Fibroblast of skin of abdomen (primary cell): ENCODE results near the gene ETHE1. TPM values are rescaled to one million over a fixed set of nuclear protein-coding genes. Genes with fewer than 3 reads are reported as not detected.

Experiments used
- DNase-seq: peaks from one replicate; pipeline ENCODE4 v3.0.0-alpha.2; 2013
- polyA plus RNA-seq, 2 experiments: library from polyadenylated mRNA; unstranded; fragments of 120-200 nt; gene quantifications; one replicate each; pipeline ENCODE4 v1.2.1, GENCODE V29; 2013; ENCODE audit not compliant: insufficient read length in 2 of 2

ETHE1 gene
- polyA plus RNA-seq (2013, experiment 1 of 2; ENCODE audit: insufficient read length) = 42.5 TPM
- polyA plus RNA-seq (2013, experiment 2 of 2; ENCODE audit: insufficient read length) = 43.4 TPM

- peak; percentile 57 for DNase-seq
Measured at GRCh38 chr19:43526884-43527859, at the start of gene ETHE1. Gene ETHE1, minus strand, starts transcription at chr19:43527201. Its CDS starts 24 bp downstream, at chr19:43527177.

- no peak for DNase-seq
Measured at GRCh38 chr19:43575955-43576878, 49.2 kb upstream of the ETHE1 start.

- peak; percentile 99 for DNase-seq
Measured at GRCh38 chr19:43575156-43575950, 48.4 kb upstream of the ETHE1 start, which contains the start of the genes PINLYP and XRCC1. Gene PINLYP, plus strand, starts transcription at chr19:43575801. Its CDS starts 1,391 bp downstream, at chr19:43577192. Gene XRCC1, minus strand, starts transcription at chr19:43575527. Its CDS starts 69 bp downstream, at chr19:43575458.

GRCh38 chr19:43574424-43575155 lies 47.6 kb upstream of the ETHE1 start:
- DNase-seq = no peak

- DNase-seq = no peak
Measured at GRCh38 chr19:43572171-43572588, 45.2 kb upstream of the ETHE1 start.

GRCh38 chr19:43570174-43570791 lies 43.3 kb upstream of the ETHE1 start:
- no peak for DNase-seq

GRCh38 chr19:43569657-43570056 lies 42.7 kb upstream of the ETHE1 start:
- no peak for DNase-seq

- DNase-seq = no peak
Measured at GRCh38 chr19:43564800-43565199, 37.8 kb upstream of the ETHE1 start.

GRCh38 chr19:43563816-43564457 lies 36.9 kb upstream of the ETHE1 start:
- DNase-seq = no peak

- peak; percentile 63 for DNase-seq
Measured at GRCh38 chr19:43562698-43563241, 35.8 kb upstream of the ETHE1 start.

GRCh38 chr19:43562226-43562697 lies 35.3 kb upstream of the ETHE1 start:
- DNase-seq = no peak

GRCh38 chr19:43561139-43561970 lies 34.4 kb upstream of the ETHE1 start:
- no peak for DNase-seq

GRCh38 chr19:43560687-43561086 lies 33.7 kb upstream of the ETHE1 start:
- no peak for DNase-seq

GRCh38 chr19:43555185-43555770 lies 28.3 kb upstream of the ETHE1 start:
- DNase-seq = peak; percentile 56

- DNase-seq = no peak
Measured at GRCh38 chr19:43554317-43554895, 27.4 kb upstream of the ETHE1 start.

GRCh38 chr19:43553656-43554055 lies 26.7 kb upstream of the ETHE1 start:
- no peak for DNase-seq

GRCh38 chr19:43552616-43553015 lies 25.6 kb upstream of the ETHE1 start:
- no peak for DNase-seq

- DNase-seq = no peak
Measured at GRCh38 chr19:43552198-43552450, 25.1 kb upstream of the ETHE1 start.
